Suprapubic skin (tissue), 4 donors: ENCODE results near the gene MYBL2. TPM values are rescaled to one million over a fixed set of nuclear protein-coding genes. Genes with fewer than 3 reads are reported as not detected.

Source experiments
- DNase-seq, 2 donors: peaks; one replicate each; pipeline ENCODE4 v3.0.0-alpha.2; 2019; ENCODE audit warnings: low spot score in 2 of 2
- H3K27ac ChIP-seq: fragments of 200-600 bp; sonication (generic); one replicate; pipeline ENCODE4 v1.5.1; 2019
- H3K27me3 ChIP-seq: fragments of 200-600 bp; sonication (generic); one replicate; pipeline ENCODE4 v1.5.1; 2019
- H3K36me3 ChIP-seq: fragments of 200-600 bp; sonication (generic); one replicate; pipeline ENCODE4 v1.5.1; 2019
- H3K4me1 ChIP-seq: fragments of 200-600 bp; sonication (generic); one replicate; pipeline ENCODE4 v1.5.1; 2019
- H3K4me3 ChIP-seq: fragments of 200-600 bp; sonication (generic); one replicate; pipeline ENCODE4 v1.5.1; 2019; ENCODE audit warnings: mild to moderate bottlenecking
- H3K9me3 ChIP-seq: fragments of 200-600 bp; sonication (generic); one replicate; pipeline ENCODE4 v1.5.1; 2019
- EP300 ChIP-seq: sonication (generic); formaldehyde crosslinking; IDR thresholded peaks from one replicate; pipeline ENCODE4 v1.6.1; 2017; ENCODE audit warnings: antibody characterized with exemption
- POLR2A ChIP-seq, 2 donors: fragments of 450-650 bp; IDR thresholded peaks; one replicate each; pipeline ENCODE4 v1.6.1; 2017; ENCODE audit warnings: antibody characterized with exemption in 2 of 2, mild to moderate bottlenecking in 2 of 2, moderate library complexity in 2 of 2
- POLR2AphosphoS5 ChIP-seq, 3 donors: sonication (generic); formaldehyde crosslinking; IDR thresholded peaks; one replicate each; pipeline ENCODE4 v1.6.1; 2017; ENCODE audit warnings: antibody characterized with exemption in 3 of 3
- WGBS: methylation state at CpG from one replicate; pipeline ENCODE4 v1.1.5; 2018; 5-methylcytosine and 5-hydroxymethylcytosine counted together
- total RNA-seq, 4 donors: library from RNA; depleted of rRNA; stranded (reverse); fragments of >200 nt; gene quantifications; one replicate each; pipeline ENCODE4 v1.1.0, GENCODE V29; 2016
- TF ChIP-seq, protein P1 (sequence below), 2 donors: fragments of 200-600 bp in 1 of 2; fragments of 450-650 bp in 1 of 2; sonication (generic) in 1 of 2; IDR thresholded peaks; one replicate each; pipeline ENCODE4 v1.5.1; 2016 to 2019; ENCODE audit warnings: antibody characterized with exemption in 2 of 2, mild to moderate bottlenecking in 1 of 2, moderate library complexity in 1 of 2

The MYBL2 gene
- total RNA-seq, 4 donors from 2014 or later, result 0.97 to 1.7 (median 1.2) TPM

DNA sequence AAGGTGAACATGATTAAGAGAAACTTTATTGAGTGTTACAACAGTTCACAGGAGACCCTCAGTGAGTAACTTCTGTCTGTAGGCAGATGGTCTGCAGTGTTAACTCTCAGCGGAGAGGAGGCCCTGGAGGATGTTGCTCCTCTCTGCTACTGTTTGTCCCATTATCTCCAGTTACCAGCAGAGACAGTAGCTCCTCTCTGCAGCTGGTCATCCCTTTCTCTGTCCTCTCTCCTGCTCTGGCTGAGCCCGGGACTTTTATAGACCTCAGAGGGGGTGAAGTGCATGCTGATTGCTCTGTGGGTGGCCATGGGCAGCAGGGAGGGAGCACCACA lies 54.1 kb downstream of the MYBL2 start:
- Histone ChIP-seq H3K4me1 (peaks cover 8% of the 10 kb centered on the region), H3K9me3 (no peaks in the 10 kb centered on the region), H3K4me3 (no peak overlapping the region), H3K27ac (no peak overlapping the region), H3K27me3 (no peaks in the 10 kb centered on the region), H3K36me3 (no peaks in the 10 kb centered on the region)
- 13% methylated on average over 1 of the region's 2 CpGs for WGBS
- no peak for TF ChIP-seq EP300
- TF ChIP-seq POLR2AphosphoS5 (IDR thresholded peaks at IDR 0.05), result no peak
- TF ChIP-seq, protein P1, sequence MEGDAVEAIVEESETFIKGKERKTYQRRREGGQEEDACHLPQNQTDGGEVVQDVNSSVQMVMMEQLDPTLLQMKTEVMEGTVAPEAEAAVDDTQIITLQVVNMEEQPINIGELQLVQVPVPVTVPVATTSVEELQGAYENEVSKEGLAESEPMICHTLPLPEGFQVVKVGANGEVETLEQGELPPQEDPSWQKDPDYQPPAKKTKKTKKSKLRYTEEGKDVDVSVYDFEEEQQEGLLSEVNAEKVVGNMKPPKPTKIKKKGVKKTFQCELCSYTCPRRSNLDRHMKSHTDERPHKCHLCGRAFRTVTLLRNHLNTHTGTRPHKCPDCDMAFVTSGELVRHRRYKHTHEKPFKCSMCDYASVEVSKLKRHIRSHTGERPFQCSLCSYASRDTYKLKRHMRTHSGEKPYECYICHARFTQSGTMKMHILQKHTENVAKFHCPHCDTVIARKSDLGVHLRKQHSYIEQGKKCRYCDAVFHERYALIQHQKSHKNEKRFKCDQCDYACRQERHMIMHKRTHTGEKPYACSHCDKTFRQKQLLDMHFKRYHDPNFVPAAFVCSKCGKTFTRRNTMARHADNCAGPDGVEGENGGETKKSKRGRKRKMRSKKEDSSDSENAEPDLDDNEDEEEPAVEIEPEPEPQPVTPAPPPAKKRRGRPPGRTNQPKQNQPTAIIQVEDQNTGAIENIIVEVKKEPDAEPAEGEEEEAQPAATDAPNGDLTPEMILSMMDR (IDR thresholded peaks at IDR 0.05), result no peak
- TF ChIP-seq POLR2A (IDR thresholded peaks at IDR 0.05), result no peak
- DNase-seq, result no peak

GRCh38 chr20:43721429-43722152 lies 54.7 kb downstream of the MYBL2 start:
- H3K9me3 ChIP-seq, result no peaks in the 10 kb centered on the region
- H3K4me3 ChIP-seq, result no peak overlapping the region
- peaks cover 8% of the 10 kb centered on the region for H3K4me1 ChIP-seq
- no peak for DNase-seq
- WGBS, result 62% methylated on average over 3 of the region's 15 CpGs
- no peak overlapping the region for H3K27ac ChIP-seq
- H3K36me3 ChIP-seq, result no peaks in the 10 kb centered on the region
- no peaks in the 10 kb centered on the region for H3K27me3 ChIP-seq
- no peak for TF ChIP-seq EP300
- no peak for TF ChIP-seq POLR2AphosphoS5 (IDR thresholded peaks at IDR 0.05)
- TF ChIP-seq POLR2A (IDR thresholded peaks at IDR 0.05), result no peak
- TF ChIP-seq, protein P1 (IDR thresholded peaks at IDR 0.05), result no peak

DNA sequence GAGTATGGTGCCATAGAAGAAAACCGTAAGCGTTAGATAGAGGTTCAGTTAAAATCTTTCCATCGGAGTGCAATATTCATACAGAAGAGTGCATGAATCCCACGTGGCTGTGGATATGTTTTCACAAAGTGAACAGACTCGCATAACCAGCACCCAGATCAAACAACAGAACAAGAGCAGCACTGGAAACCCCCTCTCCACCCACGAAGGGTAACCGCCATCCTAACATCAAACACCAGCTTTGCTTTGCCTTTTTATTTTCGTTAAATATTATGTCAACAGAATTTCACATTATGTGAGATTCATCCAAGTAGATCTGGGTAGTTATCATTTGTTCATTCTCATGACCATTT lies 55.2 kb downstream of the MYBL2 start:
- no peak overlapping the region for H3K27ac ChIP-seq
- 46% methylated on average over 8 of the region's 8 CpGs for WGBS
- H3K36me3 ChIP-seq, result no peaks in the 10 kb centered on the region
- no peaks in the 10 kb centered on the region for H3K9me3 ChIP-seq
- peaks cover 8% of the 10 kb centered on the region for H3K4me1 ChIP-seq
- no peak for TF ChIP-seq EP300
- TF ChIP-seq POLR2A (IDR thresholded peaks at IDR 0.05), result no peak
- TF ChIP-seq POLR2AphosphoS5 (IDR thresholded peaks at IDR 0.05), result no peak
- TF ChIP-seq, protein P1 (IDR thresholded peaks at IDR 0.05), result no peak
- DNase-seq, result no peak
- H3K27me3 ChIP-seq, result no peaks in the 10 kb centered on the region
- no peak overlapping the region for H3K4me3 ChIP-seq

DNA sequence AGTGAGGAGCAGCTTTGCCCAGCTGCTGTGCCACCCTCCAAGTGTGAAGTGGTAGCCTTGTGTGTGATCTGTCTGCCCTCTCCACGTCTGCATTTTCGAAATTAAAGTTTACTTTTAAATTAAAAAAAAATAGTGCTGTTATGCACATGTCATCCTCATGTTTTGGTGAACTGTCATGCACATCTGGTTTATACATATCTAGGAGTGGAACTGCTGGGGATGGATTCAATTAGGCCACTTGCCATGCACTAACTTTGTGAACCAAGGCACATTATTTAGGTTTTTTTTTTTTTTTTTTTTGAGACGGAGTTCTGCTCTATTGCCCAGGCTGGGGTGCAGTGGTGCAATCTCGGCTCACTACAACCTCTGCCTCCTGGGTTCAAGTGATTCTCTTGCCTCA lies 56.3 kb downstream of the MYBL2 start:
- Histone ChIP-seq H3K27me3 (no peaks in the 10 kb centered on the region), H3K27ac (no peak overlapping the region), H3K9me3 (no peaks in the 10 kb centered on the region), H3K36me3 (no peaks in the 10 kb centered on the region), H3K4me1 (peaks cover 8% of the 10 kb centered on the region), H3K4me3 (no peak overlapping the region)
- TF ChIP-seq POLR2AphosphoS5 (IDR thresholded peaks at IDR 0.05) (no peak), POLR2A (IDR thresholded peaks at IDR 0.05) (no peak), EP300 (no peak)
- TF ChIP-seq, protein P1 (IDR thresholded peaks at IDR 0.05), result no peak
- 57% methylated on average over 4 of the region's 4 CpGs for WGBS
- no peak for DNase-seq

DNA sequence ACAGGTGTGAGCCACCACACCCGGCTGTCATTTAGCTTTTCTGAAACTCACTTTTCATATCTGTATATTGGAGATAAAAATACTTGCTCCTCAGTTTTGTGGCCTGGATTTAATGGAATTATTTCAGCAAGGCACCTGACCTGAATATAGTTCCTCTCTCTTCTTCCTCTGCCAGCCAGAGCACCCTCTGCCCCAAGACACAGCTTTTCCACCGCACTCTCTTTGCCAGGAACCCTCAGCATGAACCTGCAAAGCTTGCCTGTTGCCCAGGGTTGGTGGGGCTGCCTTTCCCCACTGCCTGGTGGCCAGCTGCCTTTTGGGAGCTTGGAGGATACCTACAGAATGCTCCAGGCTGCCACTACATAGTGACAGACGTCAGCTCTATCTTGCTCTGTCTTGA lies 56.8 kb downstream of the MYBL2 start:
- Histone ChIP-seq H3K4me1 (peaks cover 8% of the 10 kb centered on the region), H3K4me3 (no peak overlapping the region), H3K36me3 (no peaks in the 10 kb centered on the region), H3K9me3 (no peaks in the 10 kb centered on the region), H3K27me3 (no peaks in the 10 kb centered on the region), H3K27ac (no peak overlapping the region)
- 89% methylated on average over 3 of the region's 3 CpGs for WGBS
- TF ChIP-seq EP300, result no peak
- no peak for TF ChIP-seq POLR2A (IDR thresholded peaks at IDR 0.05)
- TF ChIP-seq, protein P1 (IDR thresholded peaks at IDR 0.05), result no peak
- TF ChIP-seq POLR2AphosphoS5 (IDR thresholded peaks at IDR 0.05), result no peak
- no peak for DNase-seq
